Endothelial cell of umbilical vein (primary cell): ENCODE measurements around the gene CABP5. TPM values are rescaled to one million over a fixed set of nuclear protein-coding genes. Genes with fewer than 3 reads are reported as not detected.

Source experiments
- BruUV-seq: library from RNA; stranded (reverse); fragments of 400-500 nt; replicated peaks from 2 replicates; lab custom pipeline; 2021; lab: Mats Ljungman, UMichigan
- CTCF ChIA-PET: fragments of 300-600, 350-600 bp; sonication (Branson Sonifier 250); formaldehyde crosslinking; loops from one replicate; lab custom pipeline; 2021; ENCODE audit warnings: antibody characterized with exemption, inconsistent platforms; lab: Charles Lee
- POLR2A ChIA-PET: fragments of 300-600, 350-600 bp; sonication (Branson Sonifier 250); formaldehyde crosslinking; loops from one replicate; lab custom pipeline; 2021; ENCODE audit warnings: antibody characterized with exemption, inconsistent platforms; lab: Charles Lee
- DNase-seq: peaks from one replicate; pipeline ENCODE4 v3.0.0-alpha.2; 2011; ENCODE audit warnings: low read depth, low spot score
- FAIRE-seq: peaks from 2 replicates; lab custom pipeline; 2011; peaks lifted over from hg19 to GRCh38; lab: Jason Lieb, UNC
- H2AFZ ChIP-seq: 2 replicates; pipeline ENCODE4 v1.6.0; 2012; ENCODE audit warnings: low read depth, low read length, control low read depth, inconsistent platforms
- H3K27ac ChIP-seq: 2 replicates; pipeline ENCODE4 v1.5.1; 2011; ENCODE audit warnings: low read depth, mild to moderate bottlenecking, control low read depth, low read length, moderate library complexity; ENCODE audit not compliant: insufficient read depth
- H3K27me3 ChIP-seq, 2 experiments: 2 replicates each; pipeline versions ENCODE4 v1.6.0 to v1.6.1; 2011; ENCODE audit warnings: low read length in 2 of 2, mixed read lengths in 1 of 2; ENCODE audit not compliant: control insufficient read depth in 2 of 2, insufficient read depth in 2 of 2
- H3K36me3 ChIP-seq, 2 experiments: 2 replicates in 1 of 2; 3 replicates in 1 of 2; pipeline ENCODE4 v1.5.1; 2011; ENCODE audit warnings: low read length in 2 of 2, mild to moderate bottlenecking in 1 of 2, moderate library complexity in 1 of 2; ENCODE audit not compliant: control insufficient read depth in 2 of 2, insufficient read depth in 2 of 2; ENCODE audit errors: extremely low read depth in 1 of 2
- H3K4me1 ChIP-seq: 3 replicates; pipeline ENCODE4 v1.5.1; 2011; ENCODE audit warnings: mild to moderate bottlenecking, low read length; ENCODE audit not compliant: control insufficient read depth, insufficient read depth; ENCODE audit errors: extremely low read depth
- H3K4me2 ChIP-seq: 2 replicates; pipeline ENCODE4 v1.6.1; 2011; ENCODE audit warnings: low read length, control low read depth, mixed read lengths; ENCODE audit not compliant: insufficient read depth
- H3K4me3 ChIP-seq, 3 experiments: fragments of 200-600 bp in 1 of 3; sonication (generic), shearing (Covaris generic) in 1 of 3; replicated peaks in 1 of 3; 2 replicates each; pipeline ENCODE4 v1.5.1; 2011 to 2016; ENCODE audit warnings: control low read depth in 3 of 3, low read length in 3 of 3, mild to moderate bottlenecking in 2 of 3, inconsistent platforms in 1 of 3, low read depth in 1 of 3, moderate library complexity in 1 of 3; ENCODE audit not compliant: insufficient read depth in 1 of 3
- H3K79me2 ChIP-seq: 2 replicates; pipeline ENCODE4 v1.6.0; 2012; ENCODE audit warnings: low read length, inconsistent platforms; ENCODE audit not compliant: control insufficient read depth, insufficient read depth
- H3K9ac ChIP-seq: replicated peaks from 2 replicates; pipeline ENCODE3; 2011; ENCODE audit warnings: low read length, control low read depth; ENCODE audit not compliant: insufficient read depth; ENCODE audit errors: extremely low read depth
- H3K9me1 ChIP-seq: replicated peaks from 3 replicates; pipeline ENCODE4 v1.6.0; 2011; ENCODE audit warnings: mild to moderate bottlenecking, low read length; ENCODE audit not compliant: control insufficient read depth, insufficient read depth; ENCODE audit errors: extremely low read depth
- H3K9me3 ChIP-seq: replicated peaks from 2 replicates; pipeline ENCODE4 v1.5.1; 2012; ENCODE audit warnings: low read length, inconsistent platforms; ENCODE audit not compliant: control insufficient read depth, insufficient read depth
- H4K20me1 ChIP-seq: replicated peaks from 2 replicates; pipeline ENCODE3; 2011; ENCODE audit warnings: mild to moderate bottlenecking, low read length; ENCODE audit not compliant: control insufficient read depth, insufficient read depth; ENCODE audit errors: extremely low read depth
- CTCF ChIP-seq, 2 donors: IDR thresholded peaks; 1 replicate in 1 of 2; 2 replicates in 1 of 2; pipeline ENCODE4 v1.5.1; 2011; ENCODE audit warnings: low read length in 2 of 2, mild to moderate bottlenecking in 2 of 2, moderate library complexity in 2 of 2, control low read depth in 1 of 2, inconsistent platforms in 1 of 2, low read depth in 1 of 2; ENCODE audit not compliant: insufficient read depth in 1 of 2; ENCODE audit errors: extremely low read depth in 1 of 2
- EZH2 ChIP-seq: IDR thresholded peaks from 2 replicates; pipeline ENCODE4 v1.6.1; 2012; ENCODE audit warnings: borderline replicate concordance, low read depth, mild to moderate bottlenecking, moderate library complexity, low read length, inconsistent platforms; ENCODE audit not compliant: severe bottlenecking
- FOS ChIP-seq: IDR thresholded peaks from 2 replicates; pipeline ENCODE4 v1.6.1; 2011; ENCODE audit warnings: mild to moderate bottlenecking, low read length, moderate library complexity, borderline replicate concordance; ENCODE audit not compliant: insufficient read depth
- GATA2 ChIP-seq: IDR thresholded peaks from 2 replicates; pipeline ENCODE4 v1.7.0; 2011; ENCODE audit warnings: low read depth, mild to moderate bottlenecking, moderate library complexity, mixed read lengths, low read length; ENCODE audit not compliant: insufficient read length, insufficient read depth
- JUN ChIP-seq: IDR thresholded peaks from 2 replicates; pipeline ENCODE4 v1.6.1; 2011; ENCODE audit warnings: borderline replicate concordance, low read depth; ENCODE audit not compliant: insufficient read length, insufficient read depth
- MYC ChIP-seq: IDR thresholded peaks from one replicate; pipeline ENCODE4 v1.6.1; 2011; ENCODE audit warnings: mild to moderate bottlenecking, low read depth, low read length
- POLR2A ChIP-seq: IDR thresholded peaks from 2 replicates; pipeline ENCODE4 v1.6.1; 2012; ENCODE audit warnings: low read depth, mild to moderate bottlenecking, control low read depth, low read length
- POLR2AphosphoS5 ChIP-seq: IDR thresholded peaks from 2 replicates; pipeline ENCODE4 v1.6.1; 2012; ENCODE audit warnings: low read depth, mild to moderate bottlenecking, control low read depth, low read length, moderate library complexity; ENCODE audit not compliant: insufficient read depth
- dilution Hi-C: fragments of 300-500 bp; cut with MboI; formaldehyde crosslinking; loops from one replicate; pipeline ENCODE4 v1.15.0; 2019; ENCODE audit warnings: low sequenced_read_pairs; ENCODE audit not compliant: extremely low pct_ligation_motif_present
- intact Hi-C: fragments of 100-400 bp; cut with micrococcal nuclease; formaldehyde crosslinking; loops from one replicate; pipeline ENCODE4 v1.10.0; 2022
- polyA plus RNA-seq, 4 experiments: library from polyadenylated mRNA; depleted of rRNA in 3 of 4; stranded (reverse) in 3 of 4; unstranded in 1 of 4; fragments of >200 nt; gene quantifications; 2 replicates each; pipeline versions ENCODE4 v1.2.1 to v1.2.3, GENCODE V29; 2011 to 2012; ENCODE audit warnings: missing spikeins in 1 of 4
- total RNA-seq: library from RNA; stranded (reverse); gene quantifications from 2 replicates; pipeline ENCODE4 v1.2.3, GENCODE V29; 2021
- TF ChIP-seq, protein P1 (sequence below): IDR thresholded peaks from 2 replicates; pipeline ENCODE4 v1.6.1; 2011; ENCODE audit not compliant: insufficient read depth, insufficient read length

Gene CABP5
- total and polyA plus RNA-seq, 2 donors (not counting 3 experiments of a cell fraction or from before 2014, with no cell fraction given) = not detected

GRCh38 chr19:48060381-48060780, 16.5 kb upstream of the CABP5 start:
- Histone ChIP-seq H4K20me1 (no peaks in the 10 kb centered on the region), H3K4me1 (no peaks in the 10 kb centered on the region), H3K9me3 (no peaks in the 10 kb centered on the region), H3K36me3 (no peaks in the 10 kb centered on the region), H3K27ac (no peak overlapping the region), H3K9me1 (no peaks in the 10 kb centered on the region), H3K4me2 (no peak overlapping the region), H3K27me3 (no peaks in the 10 kb centered on the region), H3K79me2 (no peaks in the 10 kb centered on the region), H3K9ac (no peak overlapping the region), H2AFZ (no peak overlapping the region), H3K4me3 (no peak overlapping the region)
- DNase-seq (no peak), FAIRE-seq (no peak)
- dilution Hi-C loops (no loop called here), intact Hi-C loops (no loop called here)
- POLR2A ChIA-PET = no interaction called here
- CTCF ChIA-PET = interaction anchor here (1.0 kb wide), 1 partner anchor 31 kb away, joined by 6 read pairs; no protein-coding TSS in a partner anchor
- TF ChIP-seq FOS (no peak), GATA2 (no peak), MYC (no peak), CTCF (IDR thresholded peaks at IDR 0.05; ENCODE audit: extremely low read depth in 1 of 2, insufficient read depth in 1 of 2, low read depth in 1 of 2, low read length in 2 of 2) (no peak), POLR2AphosphoS5 (no peak), POLR2A (no peak), EZH2 (no peak), JUN (no peak)
- TF ChIP-seq, protein P1, sequence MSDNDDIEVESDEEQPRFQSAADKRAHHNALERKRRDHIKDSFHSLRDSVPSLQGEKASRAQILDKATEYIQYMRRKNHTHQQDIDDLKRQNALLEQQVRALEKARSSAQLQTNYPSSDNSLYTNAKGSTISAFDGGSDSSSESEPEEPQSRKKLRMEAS = no peak
- BruUV-seq = no TSS peak
